ENCODE measurements around the gene FANK1. TPM values are rescaled to one million over a fixed set of nuclear protein-coding genes. Genes with fewer than 3 reads are reported as not detected.
"Not testable (repeated sequence)": the region's sequence is repeated elsewhere in the genome, so short reads cannot be mapped to it uniquely, and the experiment has no call there.

Gene FANK1
- total RNA-seq, 1 experiment from 2014 or later: 0.20 TPM

GRCh38 chr10:125886914-125887512 is 9.4 kb upstream of the FANK1 start:
- no peak for DNase-seq (ENCODE audit: extremely low read depth, low read depth)

- not testable (repeated sequence) for DNase-seq (ENCODE audit: extremely low read depth, low read depth)
These were observed 6.9 kb upstream of the FANK1 start for GRCh38 chr10:125889441-125889840.

GRCh38 chr10:125892402-125892801 is 4.0 kb upstream of the FANK1 start:
- not testable (repeated sequence) for DNase-seq (ENCODE audit: extremely low read depth, low read depth)

- DNase-seq (ENCODE audit: extremely low read depth, low read depth): not testable (repeated sequence)
These were observed 2.2 kb upstream of the FANK1 start for GRCh38 chr10:125894176-125894575.

GRCh38 chr10:125895130-125896087 is 955 bp upstream of the FANK1 start:
- DNase-seq (ENCODE audit: extremely low read depth, low read depth): peak; percentile 23

- not testable (repeated sequence) for DNase-seq (ENCODE audit: extremely low read depth, low read depth)
These were observed 953 bp downstream of the FANK1 start for GRCh38 chr10:125897317-125897716.

- DNase-seq (ENCODE audit: extremely low read depth, low read depth): not testable (repeated sequence)
These were observed 4.6 kb downstream of the FANK1 start for GRCh38 chr10:125900963-125901362.

- not testable (repeated sequence) for DNase-seq (ENCODE audit: extremely low read depth, low read depth)
These were observed 6.8 kb downstream of the FANK1 start for GRCh38 chr10:125903135-125903640.

- not testable (repeated sequence) for DNase-seq (ENCODE audit: extremely low read depth, low read depth)
These were observed 9.0 kb downstream of the FANK1 start for GRCh38 chr10:125905069-125905994.

- DNase-seq (ENCODE audit: extremely low read depth, low read depth): not testable (repeated sequence)
These were observed 11.2 kb downstream of the FANK1 start for GRCh38 chr10:125907598-125907997.

GRCh38 chr10:125908813-125909212 is 12.4 kb downstream of the FANK1 start:
- DNase-seq (ENCODE audit: extremely low read depth, low read depth): not testable (repeated sequence)

- DNase-seq (ENCODE audit: extremely low read depth, low read depth): not testable (repeated sequence)
These were observed 13.1 kb downstream of the FANK1 start for GRCh38 chr10:125909491-125909890.

- no peak for DNase-seq (ENCODE audit: extremely low read depth, low read depth)
These were observed 14.8 kb downstream of the FANK1 start for GRCh38 chr10:125911145-125911544.

- DNase-seq (ENCODE audit: extremely low read depth, low read depth): no peak
These were observed 15.6 kb downstream of the FANK1 start for GRCh38 chr10:125911990-125912389.

- not testable (repeated sequence) for DNase-seq (ENCODE audit: extremely low read depth, low read depth)
These were observed 16.9 kb downstream of the FANK1 start for GRCh38 chr10:125913277-125913676.

- DNase-seq (ENCODE audit: extremely low read depth, low read depth): no peak
These were observed 20.6 kb downstream of the FANK1 start for GRCh38 chr10:125916977-125917376.

- DNase-seq (ENCODE audit: extremely low read depth, low read depth): not testable (repeated sequence)
These were observed 21.5 kb downstream of the FANK1 start for GRCh38 chr10:125917704-125918361.

GRCh38 chr10:125921643-125922306 is 25.4 kb downstream of the FANK1 start:
- DNase-seq (ENCODE audit: extremely low read depth, low read depth): not testable (repeated sequence)

GRCh38 chr10:125925262-125925834 is 29.0 kb downstream of the FANK1 start:
- no peak for DNase-seq (ENCODE audit: extremely low read depth, low read depth)

Data from NCI-H460 (cell line).